Trophoblast cell (in vitro differentiated cells and primary cell): ENCODE data around the gene TMEM61.

ENCODE experiments used
- DNase-seq, 2 donors: peaks; one replicate each; pipeline ENCODE4 v3.0.0-alpha.2; 2016
- H2AFZ ChIP-seq: 2 replicates; pipeline ENCODE4 v1.6.1; 2013; ENCODE audit warnings: low read length, moderate library complexity, mild to moderate bottlenecking; ENCODE audit not compliant: insufficient read depth, poor library complexity
- H2AK5ac ChIP-seq: 2 replicates; pipeline ENCODE4 v1.6.1; 2013; ENCODE audit warnings: mild to moderate bottlenecking, low read length
- H2BK120ac ChIP-seq: 2 replicates; pipeline ENCODE4 v1.6.1; 2013; ENCODE audit warnings: low read length, mild to moderate bottlenecking, moderate library complexity; ENCODE audit not compliant: insufficient read depth, poor library complexity
- H2BK12ac ChIP-seq: 2 replicates; pipeline ENCODE4 v1.6.1; 2013; ENCODE audit warnings: mild to moderate bottlenecking, low read length, moderate library complexity
- H2BK5ac ChIP-seq: 2 replicates; pipeline ENCODE4 v1.6.1; 2013; ENCODE audit warnings: low read length, low read depth, moderate library complexity, mild to moderate bottlenecking; ENCODE audit not compliant: poor library complexity
- H3K14ac ChIP-seq: 2 replicates; pipeline ENCODE4 v1.6.1; 2013; ENCODE audit warnings: mild to moderate bottlenecking, low read length
- H3K18ac ChIP-seq: 2 replicates; pipeline ENCODE4 v1.6.1; 2013; ENCODE audit warnings: mild to moderate bottlenecking, low read length
- H3K23ac ChIP-seq: 2 replicates; pipeline ENCODE4 v1.6.1; 2013; ENCODE audit warnings: low read length
- H3K27ac ChIP-seq: 2 replicates; pipeline ENCODE4 v1.5.1; 2013; ENCODE audit warnings: low read depth, mild to moderate bottlenecking, inconsistent platforms, low read length, moderate library complexity
- H3K27me3 ChIP-seq: 2 replicates; pipeline ENCODE4 v1.6.1; 2013; ENCODE audit warnings: inconsistent platforms, mild to moderate bottlenecking, low read length, moderate library complexity; ENCODE audit not compliant: insufficient read depth
- H3K36me3 ChIP-seq, 2 experiments: 1 replicate in 1 of 2; 2 replicates in 1 of 2; pipeline ENCODE4 v1.6.1; 2013; ENCODE audit warnings: low read length in 2 of 2, mild to moderate bottlenecking in 2 of 2, moderate library complexity in 1 of 2; ENCODE audit not compliant: insufficient read depth in 2 of 2, control insufficient read depth in 1 of 2
- H3K4ac ChIP-seq: 2 replicates; pipeline ENCODE4 v1.6.1; 2013; ENCODE audit warnings: low read depth, mild to moderate bottlenecking, low read length, moderate library complexity
- H3K4me1 ChIP-seq, 2 experiments: 1 replicate in 1 of 2; 2 replicates in 1 of 2; pipeline ENCODE4 v1.6.1; 2013; ENCODE audit warnings: low read length in 2 of 2, mild to moderate bottlenecking in 2 of 2, moderate library complexity in 1 of 2; ENCODE audit not compliant: insufficient read depth in 2 of 2, control insufficient read depth in 1 of 2
- H3K4me2 ChIP-seq: 2 replicates; pipeline ENCODE4 v1.6.1; 2013; ENCODE audit warnings: inconsistent platforms, mild to moderate bottlenecking, low read length, moderate library complexity
- H3K4me3 ChIP-seq: 2 replicates; pipeline ENCODE4 v1.5.1; 2013; ENCODE audit warnings: mild to moderate bottlenecking, low read depth, low read length, inconsistent platforms
- H3K79me1 ChIP-seq: one replicate; pipeline ENCODE4 v1.6.1; 2013; ENCODE audit warnings: low read length
- H3K79me2 ChIP-seq: 2 replicates; pipeline ENCODE4 v1.6.1; 2013; ENCODE audit warnings: low read length, mild to moderate bottlenecking; ENCODE audit not compliant: control insufficient read depth, insufficient read depth, poor library complexity
- H3K9ac ChIP-seq: 2 replicates; pipeline ENCODE4 v1.6.1; 2013; ENCODE audit warnings: mild to moderate bottlenecking, low read length
- H3K9me3 ChIP-seq: 2 replicates; pipeline ENCODE4 v1.6.1; 2013; ENCODE audit warnings: low read depth, mild to moderate bottlenecking, control low read depth, inconsistent platforms, low read length; ENCODE audit not compliant: insufficient read depth
- H4K12ac ChIP-seq: 2 replicates; pipeline ENCODE4 v1.6.1; 2013; ENCODE audit warnings: low read depth, mild to moderate bottlenecking, low read length, moderate library complexity
- H4K8ac ChIP-seq: 2 replicates; pipeline ENCODE4 v1.6.1; 2013; ENCODE audit warnings: low read depth, mild to moderate bottlenecking, low read length, moderate library complexity
- H4K91ac ChIP-seq: one replicate; pipeline ENCODE4 v1.6.1; 2013; ENCODE audit warnings: low read depth, mild to moderate bottlenecking, low read length, moderate library complexity
- WGBS: extraction: QIAGEN DNeasy Blood & Tissue Kit; methylation state at CpG from one replicate; pipeline ENCODE4 v1.1.7; 2013; ENCODE audit warnings: missing lambda C conversion rate; ENCODE audit not compliant: insufficient read length, insufficient coverage; ENCODE audit errors: extremely low coverage; 5-methylcytosine and 5-hydroxymethylcytosine counted together

Gene TMEM61

GRCh38 chr1:54987919-54988705 is 7.7 kb downstream of the TMEM61 start:
- no peak overlapping the region for H4K8ac ChIP-seq
- WGBS = no CpG with 5 or more reads among the region's 8 CpGs
- H2BK12ac ChIP-seq = no peak overlapping the region
- H3K9ac ChIP-seq = no peak overlapping the region
- DNase-seq = peak in 1 of 2 donors; percentile 14
- no peaks in the 10 kb centered on the region for H3K36me3 ChIP-seq
- H3K18ac ChIP-seq = no peak overlapping the region
- no peak overlapping the region for H2BK120ac ChIP-seq
- no peak overlapping the region for H3K4me2 ChIP-seq
- H2BK5ac ChIP-seq = no peak overlapping the region
- H3K27me3 ChIP-seq = no peaks in the 10 kb centered on the region
- H3K4me1 ChIP-seq = peaks cover 0 to 3% of the 10 kb centered on the region in 2 experiments
- no peaks in the 10 kb centered on the region for H3K9me3 ChIP-seq
- H4K91ac ChIP-seq = no peak overlapping the region
- no peak overlapping the region for H3K14ac ChIP-seq
- no peak overlapping the region for H2AK5ac ChIP-seq
- no peak overlapping the region for H4K12ac ChIP-seq
- H3K79me1 ChIP-seq = no peaks in the 10 kb centered on the region
- H3K27ac ChIP-seq = no peak overlapping the region
- H3K4ac ChIP-seq = no peak overlapping the region
- H2AFZ ChIP-seq = no peak overlapping the region
- H3K23ac ChIP-seq = no peak overlapping the region
- no peak overlapping the region for H3K4me3 ChIP-seq
- no peaks in the 10 kb centered on the region for H3K79me2 ChIP-seq

- Histone ChIP-seq H3K18ac (no peak overlapping the region), H3K9me3 (no peaks in the 10 kb centered on the region)
- WGBS = no CpG with 5 or more reads among the region's 4 CpGs
Observed at GRCh38 chr1:54988975-54989374, 8.5 kb downstream of the TMEM61 start.

GRCh38 chr1:54989473-54989872 is 9.0 kb downstream of the TMEM61 start:
- H3K4ac ChIP-seq = no peak overlapping the region
- peak overlapping the region; percentile 33 for H2AK5ac ChIP-seq
- H4K12ac ChIP-seq = no peak overlapping the region
- no peaks in the 10 kb centered on the region for H3K79me2 ChIP-seq
- H2BK120ac ChIP-seq = no peak overlapping the region
- H4K91ac ChIP-seq = no peak overlapping the region
- no peaks in the 10 kb centered on the region for H3K27me3 ChIP-seq
- no peak overlapping the region for H3K18ac ChIP-seq
- H2AFZ ChIP-seq = no peak overlapping the region
- H3K4me2 ChIP-seq = no peak overlapping the region
- no peak overlapping the region for H3K23ac ChIP-seq
- H3K27ac ChIP-seq = no peak overlapping the region
- no peak overlapping the region for H2BK5ac ChIP-seq
- no peak overlapping the region for H3K14ac ChIP-seq
- WGBS = no CpG with 5 or more reads among the region's 8 CpGs
- H3K4me3 ChIP-seq = no peak overlapping the region
- H3K36me3 ChIP-seq = no peaks in the 10 kb centered on the region
- no peak for DNase-seq
- peaks cover 4 to 8% of the 10 kb centered on the region in 2 experiments for H3K4me1 ChIP-seq
- no peaks in the 10 kb centered on the region for H3K9me3 ChIP-seq
- H3K79me1 ChIP-seq = no peaks in the 10 kb centered on the region
- no peak overlapping the region for H3K9ac ChIP-seq
- H4K8ac ChIP-seq = no peak overlapping the region
- H2BK12ac ChIP-seq = no peak overlapping the region

More at GRCh38 chr1:54988975-54989374, 8.5 kb downstream of the TMEM61 start:
- H4K8ac ChIP-seq = no peak overlapping the region
- no peaks in the 10 kb centered on the region for H3K79me2 ChIP-seq
- H2BK12ac ChIP-seq = no peak overlapping the region
- no peak for DNase-seq
- H3K27me3 ChIP-seq = no peaks in the 10 kb centered on the region
- no peak overlapping the region for H3K14ac ChIP-seq
- H4K12ac ChIP-seq = no peak overlapping the region
- no peak overlapping the region for H3K4ac ChIP-seq
- H2BK120ac ChIP-seq = no peak overlapping the region
- no peak overlapping the region for H4K91ac ChIP-seq
- no peaks in the 10 kb centered on the region for H3K36me3 ChIP-seq
- H2AFZ ChIP-seq = no peak overlapping the region
- no peak overlapping the region for H3K4me3 ChIP-seq
- H3K27ac ChIP-seq = no peak overlapping the region
- H3K79me1 ChIP-seq = no peaks in the 10 kb centered on the region
- no peak overlapping the region for H2AK5ac ChIP-seq
- H3K4me2 ChIP-seq = no peak overlapping the region
- H3K23ac ChIP-seq = no peak overlapping the region
- H3K9ac ChIP-seq = no peak overlapping the region
- H2BK5ac ChIP-seq = no peak overlapping the region
- peaks cover under 1 to 3% of the 10 kb centered on the region in 2 experiments for H3K4me1 ChIP-seq

- Histone ChIP-seq H3K27ac (no peak overlapping the region), H4K12ac (no peak overlapping the region), H2AFZ (no peak overlapping the region), H2BK5ac (no peak overlapping the region), H3K79me1 (no peaks in the 10 kb centered on the region), H3K18ac (no peak overlapping the region), H4K8ac (no peak overlapping the region), H3K23ac (no peak overlapping the region), H2BK120ac (no peak overlapping the region), H2AK5ac (no peak overlapping the region), H3K79me2 (no peaks in the 10 kb centered on the region), H4K91ac (peak overlapping the region; percentile 18), H3K4me3 (no peak overlapping the region), H3K27me3 (no peaks in the 10 kb centered on the region), H3K4me1 (peaks cover 6 to 9% of the 10 kb centered on the region in 2 experiments), H3K9ac (no peak overlapping the region), H2BK12ac (no peak overlapping the region), H3K36me3 (no peaks in the 10 kb centered on the region), H3K4ac (no peak overlapping the region), H3K14ac (no peak overlapping the region), H3K4me2 (no peak overlapping the region), H3K9me3 (no peaks in the 10 kb centered on the region)
- DNase-seq = no peak
- WGBS = no CpG with 5 or more reads among the region's 13 CpGs
Observed at GRCh38 chr1:54989968-54990810, 9.8 kb downstream of the TMEM61 start.
